ENCODE results near the gene RNASEH2A. TPM values are rescaled to one million over a fixed set of nuclear protein-coding genes. Genes with fewer than 3 reads are reported as not detected.

Gene RNASEH2A
- total and polyA plus RNA-seq, 2 of the 4 experiments (the other 2 are of a cell fraction), result 34.9 to 44.6 TPM

- dilution Hi-C loops (cut with HindIII; ENCODE audit: low sequenced_read_pairs, unreplicated experiment) (no loop called here), intact Hi-C loops (cut with micrococcal nuclease) (loop anchor here (1.0 kb wide), 1 partner anchor 13 kb away; no protein-coding TSS in a partner anchor)
- H2AFZ ChIP-seq (replicated peaks; ENCODE audit: low read length, poor library complexity), result peak overlapping the region; percentile 81
Measured at GRCh38 chr19:12790628-12791344, 15.6 kb upstream of the RNASEH2A start.

More at GRCh38 chr19:12790628-12791344, 15.6 kb upstream of the RNASEH2A start:
- H4K5ac ChIP-seq (ENCODE audit: low read depth, low read length), result peak overlapping the region; percentile 44
- DNase-seq (no peak), ATAC-seq (ENCODE audit: low read depth) (no peak)
- H3K18ac ChIP-seq (ENCODE audit: low read depth, low read length), result peak overlapping the region; percentile 6
- H3K4me1 ChIP-seq (ENCODE audit: control insufficient read depth, insufficient read depth, low read length), result peaks cover 22% of the 10 kb centered on the region
- peak overlapping the region; percentile 89; the same call in 1 of the 2 replicates for H3K56ac ChIP-seq (ENCODE audit: extremely low read depth, insufficient read depth, low read length)
- H3K9me1 ChIP-seq (ENCODE audit: insufficient read depth, low read length), result no peaks in the 10 kb centered on the region; the same call in none of the 2 replicates
- H4K20me1 ChIP-seq (ENCODE audit: insufficient read depth, low read length), result peaks cover 20% of the 10 kb centered on the region
- peak overlapping the region; percentile 87; the same call in 1 of the 3 replicates for H2BK15ac ChIP-seq (ENCODE audit: low read depth, low read length)
- POLR2A ChIA-PET (ENCODE audit: unreplicated experiment), result interaction anchor here (1.4 to 2.4 kb wide), 3 partner anchors 8 to 13 kb away, joined by 3 to 11 read pairs (median 11); no protein-coding TSS in a partner anchor
- H3K27ac ChIP-seq (ENCODE audit: insufficient read depth, low read length), result peak overlapping the region; percentile 89
- H3K14ac ChIP-seq (replicated peaks; ENCODE audit: low read depth, low read length), result peak overlapping the region; percentile 72
- CTCF ChIA-PET, result interaction anchor here (2.8 to 3.0 kb wide), 2 partner anchors 13 to 25 kb away, joined by 11 to 14 read pairs; no protein-coding TSS in a partner anchor
- H3K36me3 ChIP-seq (ENCODE audit: control insufficient read depth, insufficient read depth, low read length), result no peaks in the 10 kb centered on the region
- peak overlapping the region; percentile 97 for H3K4ac ChIP-seq (ENCODE audit: low read depth, low read length)
- H2AK9ac ChIP-seq (replicated peaks; ENCODE audit: low read depth, low read length, poor library complexity), result peak overlapping the region; percentile 95
- H2BK120ac ChIP-seq (ENCODE audit: low read depth, low read length), result peak overlapping the region; percentile 67
- no peaks in the 10 kb centered on the region for H3K9me3 ChIP-seq (ENCODE audit: control insufficient read depth, insufficient read depth, low read length)
- WGBS, 2 experiments (ENCODE audit: extremely low coverage in 2 of 2, insufficient read length in 1 of 2), result 13% methylated on average over 10 of the region's 22 CpGs; no CpG with 5 or more reads in 1 of the 2 experiments
- H3K27me3 ChIP-seq (ENCODE audit: control insufficient read depth, insufficient read depth, low read length), result no peaks in the 10 kb centered on the region
- H3K4me2 ChIP-seq (ENCODE audit: low read depth, low read length), result peak overlapping the region; percentile 80
- TF ChIP-seq BHLHE40 (IDR thresholded peaks at IDR 0.05; ENCODE audit: low read depth, low read length) (peak; percentile 75; the same call in 1 of the 2 replicates), RAD21 (IDR thresholded peaks at IDR 0.05; ENCODE audit: low read length) (no peak)
- peak overlapping the region; percentile 63 for H2BK20ac ChIP-seq (ENCODE audit: low read depth, low read length)
- peaks cover 0 to 39% of the 10 kb centered on the region in 2 experiments; a peak in 2 of 4 replicates for H3K79me1 ChIP-seq (ENCODE audit: low read depth in 1 of 2, low read length in 2 of 2)
- peak overlapping the region; percentile 63 for H3K9ac ChIP-seq (ENCODE audit: low read depth, low read length)
- H3K23ac ChIP-seq (ENCODE audit: low read depth, low read length), result peak overlapping the region; percentile 98
- peak overlapping the region; percentile 91 for H2BK5ac ChIP-seq (ENCODE audit: low read depth, low read length, poor library complexity, severe bottlenecking)
- in situ Hi-C loops (cut with MboI; ENCODE audit: low sequenced_read_pairs), result loop anchor here (25.0 kb wide), 1 partner anchor 1047 kb away; no protein-coding TSS in a partner anchor
- peak overlapping the region; percentile 85 for H2AK5ac ChIP-seq (ENCODE audit: low read depth, low read length)
- H4K91ac ChIP-seq (ENCODE audit: insufficient read depth, low read depth, low read length), result peak overlapping the region; percentile 91
- BruUV-seq (replicated peaks), result no TSS peak
- peak overlapping the region; percentile 97 for H3K4me3 ChIP-seq (ENCODE audit: insufficient read depth, low read depth, low read length)
- peak overlapping the region; percentile 45 to 92 for H4K8ac ChIP-seq (ENCODE audit: low read depth in 2 of 2, low read length in 2 of 2)
